NCI-H69 (cell line): ENCODE measurements around the gene CS.

Experiments used
- DNase-seq: peaks from one replicate; lab custom pipeline; 2025; lab: John Stamatoyannopoulos, UW

Gene CS

DNA sequence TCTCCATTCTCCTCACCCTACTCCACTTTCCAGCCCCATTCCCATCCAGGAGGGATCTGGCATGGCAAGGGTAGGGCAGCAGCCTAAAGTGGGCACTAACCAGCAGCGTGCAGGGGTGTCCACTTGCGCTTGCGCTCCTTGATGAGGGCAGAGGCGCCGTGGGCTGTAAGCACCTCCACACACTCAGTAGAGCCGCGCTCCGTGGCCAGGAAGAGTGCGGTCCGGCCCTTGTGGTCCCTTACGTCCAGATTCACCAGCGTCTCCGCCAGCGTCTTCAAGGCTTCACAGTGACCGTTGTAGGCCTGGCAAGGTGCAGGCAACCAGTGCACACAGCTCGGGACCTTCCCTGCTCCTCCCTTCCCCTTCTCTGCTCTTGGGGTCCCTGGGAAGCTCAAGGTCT is 52.2 kb downstream of the CS start:
- no peak for DNase-seq

DNA sequence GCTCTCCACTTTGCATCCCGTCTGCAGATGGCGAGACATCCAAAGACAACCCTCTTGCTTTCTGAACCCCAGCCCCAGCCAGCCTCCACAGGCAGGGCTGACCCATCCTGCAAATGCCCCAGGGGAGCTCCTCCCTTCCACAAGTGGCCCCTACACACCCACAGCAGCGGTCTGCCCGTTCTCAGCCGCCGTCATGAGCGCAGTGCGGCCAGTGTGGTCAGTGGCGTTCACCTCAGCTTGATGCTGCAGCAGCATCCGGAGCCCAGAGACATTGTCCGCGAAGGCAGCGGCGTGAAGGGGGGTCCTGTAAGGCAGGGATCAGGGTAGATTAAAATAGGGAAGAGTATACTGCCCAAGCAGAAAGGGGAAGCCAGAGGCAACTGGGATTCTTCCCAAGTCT is 55.6 kb downstream of the CS start:
- no peak for DNase-seq

DNA sequence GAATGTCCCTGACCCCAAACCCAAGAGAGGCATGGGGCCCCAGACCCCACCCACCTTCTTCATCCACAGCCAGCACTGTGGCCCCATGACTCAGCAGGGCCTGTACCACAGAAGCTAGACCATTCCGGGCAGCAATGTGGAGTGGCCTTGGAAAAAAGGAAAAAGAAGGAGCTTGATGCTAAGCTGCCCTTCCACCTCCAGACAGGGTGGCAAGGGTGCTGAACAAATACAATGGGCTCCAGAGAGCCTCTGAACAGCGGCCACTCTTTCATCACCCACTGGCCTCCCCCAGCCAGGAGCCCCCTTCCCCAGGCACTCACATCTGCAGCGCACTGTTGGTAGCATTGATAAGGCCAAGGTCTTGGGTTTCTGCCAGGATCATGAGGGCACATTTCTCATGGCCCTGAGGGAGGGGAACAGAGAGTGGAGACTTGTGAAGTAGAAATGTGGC is 56.4 kb downstream of the CS start:
- no peak for DNase-seq

DNA sequence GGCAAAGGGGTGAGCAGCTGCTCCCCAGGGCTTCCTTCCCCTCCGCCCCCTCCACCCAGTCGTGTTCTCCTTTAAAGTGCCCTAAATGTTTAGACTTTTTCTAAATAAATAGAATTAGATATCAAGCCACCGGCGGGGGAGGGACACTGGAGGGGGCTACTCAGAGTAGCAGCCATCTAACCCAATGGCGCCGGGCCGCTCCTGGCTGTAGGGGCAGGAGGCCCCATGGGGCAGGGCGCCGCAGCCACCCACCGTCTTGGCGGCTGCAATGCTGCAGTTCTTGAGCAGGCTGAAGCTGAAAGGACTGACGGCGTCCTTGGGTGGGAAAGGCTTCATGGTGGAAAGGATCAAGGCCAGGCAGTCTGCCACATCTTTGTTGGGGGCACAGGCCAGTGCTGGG is 57.1 kb downstream of the CS start:
- DNase-seq: no peak

DNA sequence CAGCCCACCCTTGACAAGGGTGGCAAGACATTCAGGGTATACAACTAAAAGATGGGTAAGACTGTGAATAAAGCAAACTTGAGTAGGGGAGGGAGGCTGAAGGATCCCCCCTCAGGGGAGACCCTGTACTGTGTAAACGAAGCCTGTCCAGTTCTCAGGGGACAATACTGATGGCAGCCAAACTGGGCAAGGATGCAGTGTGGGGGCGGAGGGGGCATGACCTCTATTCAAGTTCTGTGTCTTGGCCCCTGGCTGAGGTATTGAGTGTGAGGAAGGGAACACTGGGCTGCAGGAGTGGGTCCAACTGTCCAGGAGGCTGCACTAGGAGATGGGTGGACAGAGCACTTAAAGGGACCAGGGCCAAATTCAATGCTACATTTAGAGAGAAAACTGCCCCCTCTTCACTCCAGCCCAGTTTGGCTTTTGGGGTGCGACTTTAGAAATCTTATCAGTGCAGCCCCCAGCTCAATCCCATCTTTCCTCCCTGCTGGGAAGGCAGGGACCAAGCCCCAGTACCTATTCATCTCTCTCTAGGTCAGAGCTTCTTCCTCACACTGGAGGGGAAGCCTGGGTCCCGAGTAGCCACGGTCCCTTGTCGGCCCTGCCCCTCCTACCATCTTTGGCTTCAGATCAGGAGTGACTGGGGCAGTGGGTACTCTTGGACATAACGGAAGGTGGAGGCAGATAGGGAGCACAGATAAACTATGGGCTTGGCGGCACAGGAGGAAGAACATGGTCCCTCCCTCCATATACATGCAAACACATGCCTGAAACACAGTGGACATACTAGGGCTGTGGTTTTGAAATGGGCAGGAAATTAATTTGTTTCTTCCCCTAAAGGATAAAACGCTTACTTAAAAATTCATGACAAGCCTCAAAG is 58.5 kb downstream of the CS start:
- no peak for DNase-seq

DNA sequence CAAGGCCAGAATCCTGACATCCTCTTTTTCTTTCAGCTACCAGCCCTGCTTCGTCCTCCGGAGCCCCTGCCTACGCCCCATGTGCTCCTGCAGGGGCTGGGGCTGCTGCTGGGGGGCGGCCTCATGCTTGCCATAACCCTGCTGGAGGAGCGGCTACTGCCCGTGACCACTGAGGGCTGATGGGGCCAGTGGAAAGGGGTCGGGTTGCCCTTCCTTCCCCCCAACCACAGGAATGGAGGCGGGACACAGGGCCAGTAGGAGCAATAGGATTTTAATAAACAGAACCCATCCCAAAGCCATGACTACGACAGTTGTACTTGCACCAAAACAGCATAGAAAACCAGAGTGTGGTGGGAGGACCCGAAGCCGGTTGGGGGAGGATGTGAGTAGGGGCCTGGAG is 62.6 kb downstream of the CS start:
- no peak for DNase-seq

DNA sequence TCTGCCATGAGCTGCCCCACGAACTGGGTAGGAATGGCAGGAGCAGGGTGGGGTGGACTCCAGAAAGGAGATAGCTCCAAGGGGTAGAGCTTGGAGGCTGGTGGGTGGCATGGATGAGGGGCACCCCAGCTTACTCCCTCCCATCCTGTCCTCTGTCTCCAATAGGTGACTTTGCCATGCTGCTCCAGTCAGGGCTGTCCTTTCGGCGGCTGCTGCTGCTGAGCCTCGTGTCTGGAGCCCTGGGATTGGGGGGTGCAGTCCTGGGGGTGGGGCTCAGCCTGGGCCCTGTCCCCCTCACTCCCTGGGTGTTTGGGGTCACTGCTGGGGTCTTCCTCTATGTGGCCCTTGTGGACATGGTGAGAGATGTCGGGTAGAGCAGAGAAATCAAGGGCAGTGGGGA is 63.1 kb downstream of the CS start:
- DNase-seq: no peak

DNA sequence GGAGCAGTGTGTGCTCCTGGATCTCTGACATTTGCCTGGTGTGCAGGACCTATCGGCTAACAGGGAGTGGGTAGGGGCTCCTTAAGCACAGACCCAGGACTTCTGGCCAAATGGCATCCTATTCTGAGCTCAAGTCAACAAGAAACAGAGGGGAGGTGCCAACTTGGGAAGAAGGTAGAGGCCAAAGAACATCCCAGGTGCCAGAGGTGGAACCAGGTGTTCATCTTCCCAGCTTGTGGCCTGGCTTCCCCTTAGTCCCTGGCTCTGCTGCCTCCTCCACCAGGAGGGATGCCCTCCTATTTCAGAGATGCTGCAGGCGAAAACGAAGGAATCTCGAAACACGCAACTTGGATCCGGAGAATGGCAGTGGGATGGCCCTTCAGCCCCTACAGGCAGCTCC is 64.0 kb downstream of the CS start:
- DNase-seq: no peak

DNA sequence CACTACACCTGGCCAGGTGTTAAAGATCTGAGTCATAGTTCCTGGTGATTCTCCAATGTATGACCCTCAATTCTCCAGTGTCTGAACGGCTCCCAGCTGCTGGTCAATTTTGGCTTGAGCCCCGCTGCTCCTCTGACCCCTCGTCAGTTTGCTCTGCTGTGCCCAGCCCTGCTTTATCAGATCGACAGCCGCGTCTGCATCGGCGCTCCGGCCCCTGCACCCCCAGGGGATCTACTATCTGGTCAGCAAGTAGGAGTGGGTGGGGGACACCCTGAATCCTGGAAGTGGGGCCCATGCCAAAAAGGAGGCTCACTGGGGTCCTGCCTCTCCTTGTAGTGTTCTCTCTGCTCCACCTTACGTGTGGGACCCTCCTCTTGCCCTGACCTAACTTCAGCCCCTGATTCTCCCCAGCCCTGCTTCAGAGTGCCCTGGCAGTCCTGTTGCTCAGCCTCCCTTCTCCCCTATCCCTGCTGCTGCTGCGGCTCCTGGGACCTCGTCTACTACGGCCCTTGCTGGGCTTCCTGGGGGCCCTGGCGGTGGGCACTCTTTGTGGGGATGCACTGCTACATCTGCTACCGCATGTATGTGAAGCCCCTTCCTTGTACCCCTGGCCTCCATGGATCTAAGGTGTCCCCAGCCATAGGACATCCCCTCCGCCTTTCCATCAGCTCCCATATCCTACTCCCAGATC is 65.2 kb downstream of the CS start:
- DNase-seq: no peak

DNA sequence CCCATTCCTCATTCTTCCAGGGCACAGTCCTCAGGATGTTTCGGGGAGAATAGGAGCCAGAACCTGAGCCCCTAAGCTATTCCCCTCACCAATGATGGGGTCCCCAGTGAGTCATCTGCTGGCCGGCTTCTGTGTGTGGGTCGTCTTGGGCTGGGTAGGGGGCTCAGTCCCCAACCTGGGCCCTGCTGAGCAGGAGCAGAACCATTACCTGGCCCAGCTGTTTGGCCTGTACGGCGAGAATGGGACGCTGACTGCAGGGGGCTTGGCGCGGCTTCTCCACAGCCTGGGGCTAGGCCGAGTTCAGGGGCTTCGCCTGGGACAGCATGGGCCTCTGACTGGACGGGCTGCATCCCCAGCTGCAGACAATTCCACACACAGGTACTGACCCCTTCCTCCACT is 68.9 kb downstream of the CS start:
- DNase-seq: no peak

DNA sequence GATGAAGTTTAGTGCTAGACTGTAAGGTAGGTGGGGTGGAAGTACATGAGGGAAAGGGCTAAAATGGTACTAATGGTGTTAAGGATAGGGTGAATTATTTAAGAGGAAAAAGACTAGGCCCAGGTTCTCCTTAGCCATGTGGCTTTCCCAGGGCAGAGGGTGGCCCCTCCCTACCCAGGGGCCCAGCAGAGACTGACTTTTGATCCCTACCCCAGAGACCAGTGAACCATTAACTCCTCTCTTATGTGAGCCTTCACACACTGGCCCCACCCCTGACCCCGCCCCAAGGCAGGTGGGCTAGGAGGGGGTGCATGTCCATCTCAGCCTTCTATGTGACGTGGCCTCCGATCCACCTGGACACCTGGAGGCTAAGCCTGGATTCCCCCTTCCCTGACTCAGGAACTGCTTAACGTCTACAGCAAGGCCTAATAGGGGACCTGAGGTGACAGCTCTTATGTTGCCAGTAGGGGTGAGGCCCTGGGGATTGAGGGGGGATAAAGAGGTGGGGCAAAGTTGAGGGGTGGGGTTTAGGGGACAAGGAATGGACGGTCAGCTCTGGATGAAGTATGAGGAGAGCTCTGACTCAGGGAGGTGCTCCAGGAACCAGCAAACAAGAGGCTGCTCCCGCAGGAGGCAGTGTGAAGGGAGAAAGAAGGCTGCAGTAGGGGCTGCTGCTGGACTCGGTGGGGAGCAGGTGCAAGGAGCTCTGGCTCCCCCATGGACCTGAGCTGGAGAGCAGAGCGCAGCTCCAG is 69.5 kb downstream of the CS start:
- no peak for DNase-seq

DNA sequence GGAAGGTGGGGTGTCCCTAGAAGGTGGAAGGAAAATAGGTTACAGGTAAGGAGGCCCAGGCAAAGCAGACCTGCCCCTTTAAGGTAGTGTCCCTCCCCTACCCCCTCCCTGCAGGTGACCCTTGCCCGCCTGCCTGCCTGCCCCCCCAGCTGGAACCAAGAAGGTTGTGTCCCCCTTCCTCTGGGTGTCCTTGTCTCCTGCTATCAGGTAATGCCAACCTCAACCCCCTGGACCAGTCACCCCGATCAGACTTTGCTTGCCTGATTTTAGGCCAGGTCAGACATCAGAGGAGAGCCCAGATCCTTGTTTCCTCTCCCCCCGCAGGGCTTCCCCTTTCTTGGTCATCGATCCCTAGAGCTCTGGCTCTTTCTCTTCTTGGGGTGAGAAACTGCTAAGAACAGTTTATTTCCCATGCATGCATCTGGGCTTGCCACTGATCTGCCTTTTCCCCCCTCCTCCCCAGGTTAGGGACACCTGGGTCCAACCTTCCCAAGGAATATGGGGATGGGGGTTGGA is 70.2 kb downstream of the CS start, which contains the start of gene SLC39A5:
TSS of gene SLC39A5 (plus strand) at position 136 of the 516 bp plus-strand sequence. CDS start 1,224 bp downstream, outside the sequence.
- DNase-seq: no peak

DNA sequence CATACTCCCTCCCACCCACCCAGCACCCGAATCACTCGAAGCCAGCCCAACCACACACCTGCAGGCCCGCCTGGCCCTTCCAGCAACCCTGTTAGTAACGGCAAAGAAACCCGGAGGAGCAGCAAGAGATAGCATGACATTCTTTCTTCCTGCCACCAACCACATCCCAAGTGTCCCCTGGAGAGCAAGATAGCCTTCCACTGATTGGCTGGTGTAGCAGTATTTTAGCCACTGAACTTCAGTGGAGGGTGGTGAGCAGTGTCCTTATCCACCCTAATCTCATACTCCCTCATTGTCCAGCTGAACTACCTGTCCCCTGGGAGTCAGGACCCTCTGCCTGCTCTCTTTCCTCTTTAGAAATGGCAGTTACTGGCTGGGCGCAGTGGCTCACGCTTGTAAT is 71.0 kb downstream of the CS start:
- no peak for DNase-seq

DNA sequence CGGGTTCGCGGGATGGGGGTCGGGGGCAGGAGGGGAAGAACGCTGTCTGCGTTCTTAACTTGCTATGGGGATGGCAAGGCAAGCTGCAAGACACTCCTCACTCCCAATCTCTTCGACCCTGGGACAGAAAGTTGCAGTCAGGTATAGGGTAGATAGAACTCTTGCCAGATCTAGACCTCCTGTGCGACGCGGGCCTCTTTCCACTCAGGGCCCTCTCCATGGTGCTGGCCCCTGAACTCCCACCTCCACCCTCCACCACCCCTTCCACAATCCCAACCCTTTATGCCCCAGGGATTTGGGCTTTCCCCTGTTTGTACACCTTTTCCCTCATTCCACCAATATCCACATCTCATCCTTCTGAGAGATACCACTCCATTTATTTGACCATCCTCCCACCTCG is 75.2 kb downstream of the CS start:
- no peak for DNase-seq

DNA sequence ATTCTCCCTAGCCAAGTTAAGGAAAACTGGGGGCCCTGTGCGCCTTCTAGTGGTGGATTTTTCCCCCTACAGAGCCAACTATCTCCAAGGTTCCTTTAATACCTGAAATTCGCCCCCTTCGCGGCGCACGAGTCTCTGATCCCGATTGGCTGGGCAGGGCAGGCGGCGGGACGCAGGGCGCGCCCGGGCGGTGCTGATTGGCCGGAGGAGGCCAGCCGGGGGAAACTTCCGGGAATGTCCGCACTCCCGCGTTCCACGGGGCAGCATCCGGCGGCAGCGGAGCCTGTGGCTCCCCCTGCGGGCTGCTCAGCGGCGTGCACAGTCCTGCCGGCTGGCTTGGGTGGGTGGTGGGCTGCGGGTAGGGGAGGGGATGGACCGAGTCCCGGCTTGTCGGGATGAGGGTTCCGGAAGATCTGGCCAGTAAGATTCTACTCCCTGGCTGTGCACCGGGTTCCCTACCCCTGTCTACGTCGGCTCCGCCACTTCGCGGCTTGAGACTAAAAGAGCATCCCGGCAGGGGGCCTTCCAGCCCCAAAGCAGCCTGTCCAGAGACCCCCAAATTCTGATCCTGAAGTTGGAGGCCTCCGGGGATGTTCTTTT is 75.9 kb downstream of the CS start, which contains the start of gene NABP2:
TSS of gene NABP2 (plus strand) at position 241 of the 600 bp plus-strand sequence. CDS start 515 bp downstream, outside the sequence.
- peak; percentile 99 for DNase-seq

DNA sequence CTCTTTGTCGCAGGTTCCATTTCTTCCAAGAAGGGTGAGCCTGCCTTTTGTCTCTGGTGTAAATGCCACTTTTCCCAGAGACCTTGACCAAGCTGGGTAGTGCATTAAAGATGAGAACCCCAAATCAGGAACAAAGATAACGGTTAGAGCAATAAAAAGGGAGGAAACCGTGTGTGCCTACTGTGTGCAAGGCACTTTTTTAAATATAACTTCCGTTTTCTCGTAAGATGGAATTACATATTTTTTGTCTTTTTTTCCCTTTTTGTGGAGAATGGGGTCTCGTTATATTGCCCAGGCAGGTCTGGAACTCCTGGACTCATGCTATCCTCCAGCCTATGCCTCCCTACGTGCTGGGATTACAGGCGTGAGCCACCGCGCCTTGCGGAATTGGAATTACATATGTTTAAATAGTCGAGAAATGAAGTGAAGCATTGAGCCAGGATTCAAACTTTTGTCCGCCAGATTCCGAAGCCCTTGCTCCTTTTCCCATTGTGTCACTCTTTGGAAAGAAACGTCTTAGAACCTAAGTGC is 76.5 kb downstream of the CS start:
- DNase-seq: no peak

DNA sequence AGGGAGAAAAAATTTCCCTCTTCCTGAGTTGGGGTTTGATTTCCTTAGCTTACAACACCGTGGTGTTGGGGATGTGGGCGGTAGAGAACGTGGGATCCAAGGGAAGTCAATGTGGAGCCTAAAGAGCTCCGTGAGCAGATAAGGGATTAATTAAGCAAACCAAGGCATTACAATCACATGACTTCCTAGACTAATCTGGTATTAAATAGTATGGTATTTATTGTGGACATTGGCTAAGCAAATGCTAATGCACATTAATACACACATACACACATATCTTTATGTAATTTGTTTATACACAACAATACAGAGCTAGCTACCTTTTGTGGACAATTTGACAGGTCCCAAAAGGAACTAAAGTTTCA is 77.6 kb downstream of the CS start:
- no peak for DNase-seq

DNA sequence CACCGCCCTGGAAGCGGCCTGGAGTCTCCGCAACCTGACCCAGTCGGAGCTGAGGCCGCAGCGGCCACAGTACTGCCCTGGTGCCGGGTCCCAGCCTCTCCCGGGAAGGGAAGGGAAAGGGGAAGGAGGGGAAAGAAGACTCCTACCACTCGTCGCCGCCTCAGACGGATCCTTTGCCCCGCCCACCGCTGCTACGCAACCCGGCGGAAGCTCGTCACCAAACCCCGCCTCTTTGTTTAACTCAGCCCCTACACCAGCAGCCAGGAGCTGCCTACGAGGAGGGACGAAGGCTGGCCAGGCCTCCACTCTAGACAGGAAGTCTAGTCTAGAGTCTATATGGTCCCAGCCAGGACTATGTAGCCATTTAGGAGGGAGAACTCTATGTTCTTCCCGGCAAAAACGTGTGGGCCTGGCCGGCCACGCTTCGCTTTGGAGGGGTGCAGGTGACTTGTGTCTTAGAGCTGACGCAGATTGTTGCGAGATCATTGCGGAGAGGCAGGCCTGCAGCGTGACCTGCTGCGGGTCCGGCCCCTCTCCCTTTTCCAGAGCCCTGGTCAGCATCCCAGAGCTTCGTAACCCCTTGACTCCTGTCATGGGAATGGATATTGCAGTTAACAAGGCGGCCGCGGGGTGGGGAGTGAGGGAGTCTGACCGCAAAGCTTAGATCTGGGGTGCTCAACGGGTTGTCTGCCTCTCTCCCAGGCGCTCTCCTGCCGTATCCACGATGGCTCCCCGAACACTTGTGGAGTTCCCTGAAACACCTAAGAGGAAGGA is 78.2 kb downstream of the CS start, which contains the start of gene RNF41:
TSS of gene RNF41 (minus strand) at position 166 of the 774 bp plus-strand sequence. CDS start 7,875 bp downstream, outside the sequence.
- peak; percentile 99 for DNase-seq
